Common myeloid progenitor, CD34-positive (primary cell): ENCODE measurements around the gene PDE7B.

Source experiments
- CTCF ChIA-PET: fragments of 350-600 bp; sonication (Branson Sonifier 250); formaldehyde crosslinking; loops from one replicate; lab custom pipeline; 2021; ENCODE audit warnings: antibody characterized with exemption; lab: Charles Lee
- POLR2A ChIA-PET: fragments of 350-600 bp; sonication (Branson Sonifier 250); formaldehyde crosslinking; loops from one replicate; lab custom pipeline; 2021; ENCODE audit warnings: antibody characterized with exemption; lab: Charles Lee
- DNase-seq, 3 donors: peaks; one replicate each; pipeline versions ENCODE4 v3.0.0 to v3.0.0-alpha.2; 2013
- H3K27ac ChIP-seq, 2 experiments: 1 replicate in 1 of 2; 2 replicates in 1 of 2; pipeline ENCODE4 v1.7.0; 2013; ENCODE audit warnings: inconsistent platforms in 2 of 2, low read length in 2 of 2, mild to moderate bottlenecking in 2 of 2, low read depth in 1 of 2, moderate library complexity in 1 of 2; ENCODE audit not compliant: severe bottlenecking in 2 of 2, insufficient read depth in 1 of 2, poor library complexity in 1 of 2
- H3K27me3 ChIP-seq, 5 experiments: replicated peaks in 2 of 5; 1 replicate in 3 of 5; 2 replicates in 2 of 5; pipeline versions ENCODE4 v1.6.1 to v1.7.0; 2013; ENCODE audit warnings: low read length in 4 of 5, mild to moderate bottlenecking in 2 of 5, moderate library complexity in 2 of 5, inconsistent platforms in 1 of 5; ENCODE audit not compliant: insufficient read depth in 5 of 5, control insufficient read depth in 4 of 5
- H3K36me3 ChIP-seq, 4 experiments: 1 replicate in 2 of 4; 2 replicates in 2 of 4; pipeline versions ENCODE4 v1.6.1 to v1.7.0; 2013; ENCODE audit warnings: low read length in 3 of 4, control low read depth in 1 of 4, mild to moderate bottlenecking in 1 of 4; ENCODE audit not compliant: control insufficient read depth in 4 of 4, insufficient read depth in 4 of 4
- H3K4me1 ChIP-seq, 4 experiments: 1 replicate in 3 of 4; 2 replicates in 1 of 4; pipeline versions ENCODE4 v1.6.1 to v1.7.1; 2013; ENCODE audit warnings: low read length in 3 of 4, mild to moderate bottlenecking in 3 of 4, control low read depth in 1 of 4, inconsistent platforms in 1 of 4, moderate library complexity in 1 of 4; ENCODE audit not compliant: control insufficient read depth in 4 of 4, insufficient read depth in 4 of 4; ENCODE audit errors: control extremely low read depth in 1 of 4
- H3K4me3 ChIP-seq, 7 experiments: 1 replicate in 4 of 7; 2 replicates in 3 of 7; pipeline versions ENCODE4 v1.5.1 to v1.7.0; 2013; ENCODE audit warnings: mild to moderate bottlenecking in 7 of 7, low read length in 6 of 7, moderate library complexity in 6 of 7, inconsistent platforms in 2 of 7, low read depth in 2 of 7, control low read depth in 1 of 7; ENCODE audit not compliant: insufficient read depth in 4 of 7, control insufficient read depth in 1 of 7; ENCODE audit errors: extremely low read depth in 1 of 7
- H3K9me3 ChIP-seq, 5 experiments: 1 replicate in 4 of 5; 2 replicates in 1 of 5; pipeline versions ENCODE4 v1.6.1 to v1.7.1; 2013; ENCODE audit warnings: low read length in 4 of 5, mild to moderate bottlenecking in 2 of 5, inconsistent platforms in 1 of 5, low read depth in 1 of 5, moderate library complexity in 1 of 5; ENCODE audit not compliant: control insufficient read depth in 4 of 5, insufficient read depth in 2 of 5; ENCODE audit errors: control extremely low read depth in 1 of 5
- WGBS: methylation state at CpG from one replicate; pipeline ENCODE4 v1.1.5; 2013; ENCODE audit not compliant: insufficient coverage; 5-methylcytosine and 5-hydroxymethylcytosine counted together

PDE7B gene

DNA sequence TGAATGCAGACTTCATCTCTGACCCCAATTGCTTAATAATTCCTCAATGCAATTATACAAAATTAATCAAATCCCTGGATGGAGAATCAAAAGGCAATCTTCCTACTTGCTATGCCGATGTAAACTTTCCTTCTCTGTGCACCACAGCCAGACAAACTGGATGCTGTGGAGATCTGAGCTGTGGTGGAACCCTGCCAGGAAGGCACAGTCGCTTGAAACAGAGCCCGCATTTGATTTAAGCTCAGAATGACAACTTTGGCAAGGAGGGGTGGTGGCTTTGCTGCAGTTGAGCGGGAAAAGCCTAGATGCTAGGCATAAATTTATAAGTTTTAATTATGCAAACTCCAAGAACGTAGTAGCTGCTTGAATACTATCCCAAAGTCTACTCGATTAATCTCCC, 207.8 kb downstream of the PDE7B start:
- POLR2A ChIA-PET = no interaction called here
- Histone ChIP-seq H3K36me3 (no peaks in the 10 kb centered on the region), H3K4me1 (no peaks in the 10 kb centered on the region), H3K9me3 (no peaks in the 10 kb centered on the region), H3K27me3 (no peaks in the 10 kb centered on the region), H3K4me3 (no peak overlapping the region), H3K27ac (no peak overlapping the region)
- WGBS = 89% methylated on average over 5 of the region's 6 CpGs
- DNase-seq = no peak
- CTCF ChIA-PET = no interaction called here

DNA sequence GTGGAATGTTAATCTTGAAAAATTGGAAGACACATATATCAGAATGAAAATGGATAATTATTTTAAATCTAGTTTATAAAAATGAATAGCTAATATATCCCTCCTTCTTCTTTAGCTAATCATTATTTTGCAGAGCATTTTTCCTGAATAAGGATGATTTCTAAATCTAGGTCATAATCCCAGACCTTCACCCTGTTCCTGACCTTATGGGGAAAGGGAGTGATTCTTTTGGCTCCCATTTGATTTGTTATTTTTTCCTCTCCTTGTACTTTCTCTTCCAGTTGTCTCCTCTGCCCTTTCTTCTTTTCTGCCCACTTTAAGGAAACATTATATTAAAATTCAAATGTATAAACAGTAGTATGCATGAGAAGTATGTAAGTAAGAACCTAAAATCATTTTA, 208.6 kb downstream of the PDE7B start:
- H3K4me1 ChIP-seq = no peaks in the 10 kb centered on the region
- no peaks in the 10 kb centered on the region for H3K27me3 ChIP-seq
- H3K36me3 ChIP-seq = no peaks in the 10 kb centered on the region
- ChIA-PET CTCF (no interaction called here), POLR2A (no interaction called here)
- H3K4me3 ChIP-seq = no peak overlapping the region
- no peaks in the 10 kb centered on the region for H3K9me3 ChIP-seq
- no peak overlapping the region for H3K27ac ChIP-seq
- no peak for DNase-seq

DNA sequence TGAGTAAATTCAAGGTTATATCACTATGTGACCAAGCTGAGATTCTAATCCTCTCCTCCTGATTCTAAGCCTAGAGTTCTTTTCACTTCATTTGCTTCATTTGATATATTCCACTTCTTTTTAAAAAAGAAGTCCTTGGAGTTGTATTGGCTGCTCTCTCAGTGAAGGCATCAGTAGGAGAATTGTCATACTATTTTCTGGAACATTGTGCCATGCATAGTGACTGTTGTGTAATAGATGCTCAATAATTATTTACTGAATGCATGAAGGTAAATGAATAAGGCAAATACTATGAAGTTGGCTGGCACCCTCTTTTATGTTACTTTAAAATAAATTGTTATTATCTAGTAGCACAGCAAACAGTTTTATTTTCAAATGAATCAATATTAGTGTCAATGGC, 209.3 kb downstream of the PDE7B start:
- Histone ChIP-seq H3K27me3 (no peaks in the 10 kb centered on the region), H3K4me1 (no peaks in the 10 kb centered on the region), H3K27ac (no peak overlapping the region), H3K9me3 (no peaks in the 10 kb centered on the region), H3K4me3 (no peak overlapping the region), H3K36me3 (no peaks in the 10 kb centered on the region)
- CTCF ChIA-PET = no interaction called here
- no peak for DNase-seq
- POLR2A ChIA-PET = no interaction called here

GRCh38 chr6:136061701-136062100, 210.2 kb downstream of the PDE7B start:
- no peaks in the 10 kb centered on the region for H3K9me3 ChIP-seq
- no peak for DNase-seq
- no peaks in the 10 kb centered on the region for H3K4me1 ChIP-seq
- ChIA-PET POLR2A (no interaction called here), CTCF (no interaction called here)
- WGBS = 97% methylated on average over 5 of the region's 5 CpGs
- H3K27me3 ChIP-seq = no peaks in the 10 kb centered on the region
- H3K27ac ChIP-seq = no peak overlapping the region
- no peaks in the 10 kb centered on the region for H3K36me3 ChIP-seq
- no peak overlapping the region for H3K4me3 ChIP-seq

DNA sequence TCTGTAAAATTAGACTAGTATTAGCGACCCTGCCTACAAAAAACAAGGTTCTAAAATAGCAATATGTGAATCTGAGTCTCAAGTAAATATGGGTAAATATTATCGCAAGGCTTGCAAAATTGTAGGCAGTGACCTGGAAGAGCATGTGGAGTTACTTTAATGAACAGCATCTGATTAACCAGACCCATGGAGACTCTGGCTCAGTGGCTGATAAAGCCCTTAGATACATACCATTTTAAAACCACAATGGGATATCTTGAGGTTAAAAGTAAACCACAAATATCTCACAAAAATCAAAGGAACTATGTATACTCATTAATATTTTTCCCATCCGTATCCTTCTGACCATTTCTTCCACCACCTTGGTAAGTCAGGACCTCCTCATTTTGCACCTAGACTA, 211.6 kb downstream of the PDE7B start:
- DNase-seq = no peak
- no peaks in the 10 kb centered on the region for H3K36me3 ChIP-seq
- no peaks in the 10 kb centered on the region for H3K4me1 ChIP-seq
- H3K27ac ChIP-seq = no peak overlapping the region
- ChIA-PET CTCF (no interaction called here), POLR2A (no interaction called here)
- WGBS = 95% methylated on average over 2 of the region's 3 CpGs
- no peaks in the 10 kb centered on the region for H3K27me3 ChIP-seq
- H3K9me3 ChIP-seq = no peaks in the 10 kb centered on the region
- no peak overlapping the region for H3K4me3 ChIP-seq

DNA sequence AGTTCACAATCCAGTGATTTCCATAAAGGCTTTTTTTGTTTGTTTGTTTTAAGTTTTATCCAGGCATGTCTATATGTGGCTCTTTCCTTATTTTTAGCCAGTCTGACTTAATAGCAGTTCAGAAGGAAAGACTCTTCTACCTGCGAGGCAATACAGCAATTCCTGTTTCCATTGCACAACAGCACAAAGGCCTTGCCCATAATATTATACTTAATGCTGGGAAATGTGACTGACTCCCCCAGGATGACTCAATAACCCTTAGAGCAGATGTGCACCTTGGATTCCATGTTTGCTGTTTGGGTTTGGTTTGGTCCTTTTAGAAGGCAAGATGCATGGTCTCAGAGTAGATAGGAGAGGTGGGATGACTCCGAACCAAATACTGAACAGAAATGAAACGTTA, 214.5 kb downstream of the PDE7B start:
- H3K9me3 ChIP-seq = no peaks in the 10 kb centered on the region
- no CpG with 5 or more reads among the region's 3 CpGs for WGBS
- no peak for DNase-seq
- no peak overlapping the region for H3K4me3 ChIP-seq
- ChIA-PET CTCF (no interaction called here), POLR2A (no interaction called here)
- no peaks in the 10 kb centered on the region for H3K27me3 ChIP-seq
- no peaks in the 10 kb centered on the region for H3K36me3 ChIP-seq
- no peak overlapping the region for H3K27ac ChIP-seq
- no peaks in the 10 kb centered on the region for H3K4me1 ChIP-seq

GRCh38 chr6:136067731-136068341, 216.3 kb downstream of the PDE7B start:
- whole genome bisulfite sequencing = 97% methylated on average over 8 of the region's 10 CpGs
- H3K27me3 ChIP-seq = no peaks in the 10 kb centered on the region
- CTCF ChIA-PET = interaction anchor here (0.9 kb wide), 1 partner anchor 21 kb away, joined by 3 read pairs; no protein-coding TSS in a partner anchor
- H3K9me3 ChIP-seq = no peaks in the 10 kb centered on the region
- no peak for DNase-seq
- POLR2A ChIA-PET = no interaction called here
- H3K27ac ChIP-seq = no peak overlapping the region
- H3K36me3 ChIP-seq = no peaks in the 10 kb centered on the region
- H3K4me3 ChIP-seq = no peak overlapping the region
- no peaks in the 10 kb centered on the region for H3K4me1 ChIP-seq
